ENCODE measurements around the gene PRDM16.

Gene PRDM16

GRCh38 chr1:3133686-3134085 lies 64.7 kb downstream of the PRDM16 start:
- CTCF ChIA-PET, result interaction anchor here (0.6 kb wide), 1 partner anchor 150 kb away, joined by 4 read pairs; no protein-coding TSS in a partner anchor
- Histone ChIP-seq H3K9me3 (ENCODE audit: control insufficient read depth, insufficient read depth, low read depth, low read length) (no peaks in the 10 kb centered on the region), H3K27ac (ENCODE audit: extremely low read depth, low read depth, low read length) (no peak overlapping the region), H3K36me3 (ENCODE audit: control insufficient read depth in 2 of 2, insufficient read depth in 1 of 2, low read length in 2 of 2) (no peaks in the 10 kb centered on the region), H3K4me3 (ENCODE audit: low read depth, low read length) (no peak overlapping the region), H3K4me1 (ENCODE audit: control insufficient read depth, insufficient read depth, low read length) (no peaks in the 10 kb centered on the region)
- POLR2A ChIA-PET, result no interaction called here
- no peak for TF ChIP-seq PRDM10 (tag by site-specific recombination; IDR thresholded peaks at IDR 0.05)
- no peak for TF ChIP-seq MYNN (tag by site-specific recombination; IDR thresholded peaks at IDR 0.05; ENCODE audit: borderline replicate concordance)
- TF ChIP-seq KLF8 (tag by site-specific recombination; IDR thresholded peaks at IDR 0.05), result no peak
- no peak for TF ChIP-seq BCL11A (tag by site-specific recombination; IDR thresholded peaks at IDR 0.05; ENCODE audit: low read depth)
- TF ChIP-seq ZNF133 (tag by site-specific recombination; IDR thresholded peaks at IDR 0.05), result no peak

- Histone ChIP-seq H3K4me1 (ENCODE audit: control insufficient read depth, insufficient read depth, low read length) (no peaks in the 10 kb centered on the region), H3K36me3 (ENCODE audit: control insufficient read depth in 2 of 2, insufficient read depth in 1 of 2, low read length in 2 of 2) (no peaks in the 10 kb centered on the region), H3K27ac (ENCODE audit: extremely low read depth, low read depth, low read length) (no peak overlapping the region), H3K9me3 (ENCODE audit: control insufficient read depth, insufficient read depth, low read depth, low read length) (no peaks in the 10 kb centered on the region), H3K4me3 (ENCODE audit: low read depth, low read length) (no peak overlapping the region)
- TF ChIP-seq YY2 (tag by site-specific recombination; IDR thresholded peaks at IDR 0.05) (no peak), IKZF3 (tag by site-specific recombination; IDR thresholded peaks at IDR 0.05) (no peak), OVOL3 (tag by site-specific recombination; IDR thresholded peaks at IDR 0.05) (no peak), PRDM4 (tag by site-specific recombination; IDR thresholded peaks at IDR 0.05) (no peak), ZSCAN16 (tag by site-specific recombination; IDR thresholded peaks at IDR 0.05) (no peak), ZNF76 (tag by site-specific recombination; IDR thresholded peaks at IDR 0.05; ENCODE audit: borderline replicate concordance, low read depth) (no peak), ZNF140 (tag by site-specific recombination; IDR thresholded peaks at IDR 0.05) (no peak), ZNF747 (tag by site-specific recombination; IDR thresholded peaks at IDR 0.05) (no peak), ZSCAN5A (tag by site-specific recombination; IDR thresholded peaks at IDR 0.05) (no peak)
- POLR2A ChIA-PET, result no interaction called here
- CTCF ChIA-PET, result interaction anchor here (0.6 kb wide), 2 partner anchors 149 to 152 kb away, joined by 3 to 4 read pairs; no protein-coding TSS in a partner anchor
Observed at GRCh38 chr1:3134381-3135072, 65.5 kb downstream of the PRDM16 start.
